HUES6 (cell line): ENCODE results near the gene MIA.
A peak's percentile ranks its signal among the peaks of the same experiment; 100 is the strongest.
"Not testable (repeated sequence)": the region's sequence is repeated elsewhere in the genome, so short reads cannot be mapped to it uniquely, and the experiment has no call there.

ENCODE experiments used
- H3K27ac ChIP-seq: 2 replicates; pipeline ENCODE4 v1.7.0; 2013; ENCODE audit warnings: low read depth, mild to moderate bottlenecking, low read length, inconsistent platforms
- H3K27me3 ChIP-seq: 2 replicates; pipeline ENCODE4 v1.6.1; 2013; ENCODE audit warnings: low read length; ENCODE audit not compliant: control insufficient read depth, insufficient read depth
- H3K36me3 ChIP-seq: 2 replicates; pipeline ENCODE4 v1.6.1; 2013; ENCODE audit warnings: low read length; ENCODE audit not compliant: control insufficient read depth, insufficient read depth
- H3K4me1 ChIP-seq: 2 replicates; pipeline ENCODE4 v1.6.1; 2013; ENCODE audit warnings: low read length; ENCODE audit not compliant: control insufficient read depth, insufficient read depth
- H3K4me3 ChIP-seq: 2 replicates; pipeline ENCODE4 v1.5.1; 2013; ENCODE audit warnings: low read depth, low read length
- H3K9ac ChIP-seq: one replicate; pipeline ENCODE4 v1.6.1; 2013; ENCODE audit warnings: mild to moderate bottlenecking, low read length
- H3K9me3 ChIP-seq: 2 replicates; pipeline ENCODE4 v1.6.1; 2013; ENCODE audit warnings: low read depth, low read length; ENCODE audit not compliant: control insufficient read depth, insufficient read depth

Gene MIA

GRCh38 chr19:40815223-40815622, 39.9 kb downstream of the MIA start:
- Histone ChIP-seq H3K4me1 (peaks cover 17% of the 10 kb centered on the region; the same call in 1 of the 2 replicates), H3K36me3 (no peaks in the 10 kb centered on the region), H3K27me3 (peaks cover 36% of the 10 kb centered on the region), H3K4me3 (no peak overlapping the region), H3K27ac (no peak overlapping the region), H3K9ac (no peak overlapping the region), H3K9me3 (no peaks in the 10 kb centered on the region)

- not testable (repeated sequence) for H3K9ac ChIP-seq, H3K9me3 ChIP-seq, H3K4me1 ChIP-seq, H3K27ac ChIP-seq, H3K36me3 ChIP-seq
- H3K4me3 ChIP-seq = peak overlapping the region; percentile 44
- H3K27me3 ChIP-seq = peaks cover 21% of the 10 kb centered on the region
Observed at GRCh38 chr19:40818480-40819399, 43.4 kb downstream of the MIA start.

GRCh38 chr19:40819479-40820234, 44.3 kb downstream of the MIA start:
- not testable (repeated sequence) for H3K4me1 ChIP-seq, H3K4me3 ChIP-seq, H3K36me3 ChIP-seq, H3K9ac ChIP-seq, H3K27ac ChIP-seq, H3K9me3 ChIP-seq
- peaks cover 14% of the 10 kb centered on the region; the same call in 1 of the 2 replicates for H3K27me3 ChIP-seq

GRCh38 chr19:40822161-40822560, 46.8 kb downstream of the MIA start:
- Histone ChIP-seq H3K4me1 (peaks cover 8% of the 10 kb centered on the region; the same call in 1 of the 2 replicates), H3K9ac (no peak overlapping the region), H3K4me3 (no peak overlapping the region), H3K9me3 (no peaks in the 10 kb centered on the region), H3K27ac (no peak overlapping the region), H3K27me3 (peaks cover 8% of the 10 kb centered on the region; the same call in 1 of the 2 replicates), H3K36me3 (no peaks in the 10 kb centered on the region)

- not testable (repeated sequence) for H3K9ac ChIP-seq, H3K9me3 ChIP-seq, H3K4me3 ChIP-seq, H3K27ac ChIP-seq, H3K4me1 ChIP-seq, H3K36me3 ChIP-seq, H3K27me3 ChIP-seq
Observed at GRCh38 chr19:40822704-40823553, 47.6 kb downstream of the MIA start.

GRCh38 chr19:40824916-40825315, 49.6 kb downstream of the MIA start:
- not testable (repeated sequence) for H3K4me1 ChIP-seq, H3K36me3 ChIP-seq, H3K9me3 ChIP-seq, H3K9ac ChIP-seq, H3K4me3 ChIP-seq, H3K27me3 ChIP-seq, H3K27ac ChIP-seq

GRCh38 chr19:40825460-40826095, 50.3 kb downstream of the MIA start:
- H3K4me3 ChIP-seq, H3K9me3 ChIP-seq, H3K4me1 ChIP-seq, H3K27ac ChIP-seq, H3K9ac ChIP-seq, H3K27me3 ChIP-seq, H3K36me3 ChIP-seq: not testable (repeated sequence)

GRCh38 chr19:40826312-40826698, 51.0 kb downstream of the MIA start:
- not testable (repeated sequence) for H3K36me3 ChIP-seq, H3K9ac ChIP-seq, H3K9me3 ChIP-seq, H3K4me3 ChIP-seq, H3K4me1 ChIP-seq, H3K27me3 ChIP-seq, H3K27ac ChIP-seq

- H3K9ac ChIP-seq, H3K27ac ChIP-seq, H3K4me3 ChIP-seq, H3K9me3 ChIP-seq, H3K4me1 ChIP-seq, H3K36me3 ChIP-seq, H3K27me3 ChIP-seq: not testable (repeated sequence)
Observed at GRCh38 chr19:40826699-40827385, 51.5 kb downstream of the MIA start.
